ENCODE results near the gene TMEM223.
"Not testable (repeated sequence)": the region's sequence is repeated elsewhere in the genome, so short reads cannot be mapped to it uniquely, and the experiment has no call there.

The TMEM223 gene, protein sequence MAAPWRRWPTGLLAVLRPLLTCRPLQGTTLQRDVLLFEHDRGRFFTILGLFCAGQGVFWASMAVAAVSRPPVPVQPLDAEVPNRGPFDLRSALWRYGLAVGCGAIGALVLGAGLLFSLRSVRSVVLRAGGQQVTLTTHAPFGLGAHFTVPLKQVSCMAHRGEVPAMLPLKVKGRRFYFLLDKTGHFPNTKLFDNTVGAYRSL
- 8.8 to 27.7 (median 9.5) reads per million in 3 experiments for total RNA-seq

DNA sequence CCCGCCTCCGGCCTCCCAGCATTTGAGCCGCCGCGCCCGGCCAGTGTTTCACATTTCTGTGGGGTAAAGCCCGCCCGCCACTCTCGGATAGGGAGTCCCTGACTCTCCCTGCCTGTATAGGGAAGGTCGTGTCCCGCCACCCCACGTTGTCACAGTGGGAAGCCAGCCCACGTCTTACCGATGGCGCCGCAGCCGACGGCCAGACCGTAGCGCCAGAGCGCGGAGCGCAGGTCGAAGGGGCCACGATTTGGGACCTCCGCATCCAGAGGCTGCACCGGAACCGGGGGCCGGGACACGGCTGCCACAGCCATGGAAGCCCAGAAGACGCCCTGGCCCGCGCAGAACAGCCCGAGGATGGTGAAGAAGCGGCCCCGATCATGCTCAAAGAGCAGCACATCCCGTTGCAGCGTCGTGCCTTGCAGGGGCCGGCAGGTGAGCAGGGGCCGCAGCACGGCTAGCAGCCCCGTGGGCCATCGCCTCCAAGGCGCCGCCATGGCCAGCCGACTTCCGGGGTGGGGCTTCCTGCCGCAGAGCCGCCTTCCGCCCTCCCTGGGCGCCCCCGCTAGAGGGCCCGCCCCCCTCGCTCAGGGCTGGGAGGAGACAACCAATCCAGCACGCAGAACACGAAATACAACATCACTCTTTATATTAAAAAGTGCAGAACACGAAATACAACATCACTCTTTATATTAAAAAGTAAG, at the start of gene TMEM223:
Gene TMEM223, minus strand, starts transcription at position 506 of the 701 bp plus-strand sequence. Its CDS starts 12 bp downstream, at position 494.
- peak; percentile 87 for DNase-seq

DNA sequence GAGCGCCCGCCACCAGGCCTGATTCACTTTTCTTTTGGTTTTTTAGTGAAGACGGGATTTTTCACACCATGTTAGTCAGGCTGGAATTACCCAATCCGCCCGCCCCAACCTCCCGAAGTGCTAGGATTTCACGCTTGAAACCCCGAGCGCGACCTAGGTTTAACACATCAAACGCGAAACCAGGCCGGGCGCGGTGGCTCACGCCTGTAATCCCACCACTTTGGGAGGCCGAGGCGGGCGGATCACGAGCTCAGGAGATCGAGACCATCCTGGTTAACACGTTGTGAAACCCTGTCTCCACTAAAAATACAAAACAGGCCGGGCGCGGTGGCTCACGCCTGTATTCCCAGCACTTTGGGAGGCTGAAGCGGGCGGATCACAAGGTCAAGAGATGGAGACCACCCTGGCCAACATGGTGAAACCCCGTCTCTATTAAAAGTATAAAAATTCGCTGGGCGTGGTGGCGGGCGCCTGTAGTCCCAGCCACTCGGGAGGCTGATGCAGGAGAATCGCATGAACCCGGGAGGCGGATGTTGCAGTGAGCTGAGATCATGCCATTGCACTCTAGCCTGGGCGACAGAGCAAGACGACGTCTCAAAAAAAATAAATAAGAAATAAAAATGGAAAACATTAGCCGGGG, 49.0 kb upstream of the TMEM223 start:
- DNase-seq, result not testable (repeated sequence)

DNA sequence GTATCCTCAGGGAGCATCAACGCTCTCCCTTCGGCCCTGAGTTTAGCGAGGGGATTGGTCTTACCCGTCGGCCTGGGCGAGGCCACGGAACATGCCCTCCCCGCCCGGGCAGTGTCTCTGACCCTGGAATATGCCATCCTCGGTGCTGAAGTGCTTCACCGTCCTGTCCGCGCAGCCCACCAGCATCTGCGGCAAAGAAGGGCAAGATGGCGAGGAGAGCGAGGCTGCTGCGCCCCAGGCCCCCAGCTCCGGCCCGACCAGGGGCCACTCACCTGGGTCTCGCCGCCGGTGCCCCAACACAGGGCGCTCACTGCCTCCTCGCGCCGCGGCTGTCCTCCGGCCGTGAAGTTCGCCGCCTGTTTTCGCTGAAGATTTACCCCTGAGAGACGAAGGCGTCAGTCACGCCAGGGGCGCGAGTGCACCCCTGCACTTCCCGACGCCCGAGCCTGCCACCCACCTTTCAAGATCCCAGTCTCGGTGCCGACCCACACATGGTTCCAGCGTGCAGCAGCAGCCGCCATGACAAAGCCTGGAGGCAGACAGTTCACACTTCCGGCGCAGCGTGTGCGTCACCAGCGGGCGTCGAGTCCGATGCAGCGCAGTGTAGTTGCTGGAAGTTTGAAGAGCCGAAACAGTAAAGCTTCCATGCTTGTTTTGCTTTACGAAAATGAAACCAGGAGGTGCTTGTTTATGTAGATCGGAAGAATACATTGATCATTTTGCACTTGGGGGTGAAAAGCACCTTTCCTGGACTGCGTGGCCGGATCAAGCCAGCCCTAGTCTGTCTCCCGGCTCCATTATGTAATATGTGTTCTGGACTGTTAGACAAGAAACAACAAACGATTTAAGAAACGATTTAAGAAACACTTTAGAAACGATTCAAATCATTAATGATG, 47.5 kb upstream of the TMEM223 start, which contains the start of gene WDR74:
Gene WDR74, minus strand, starts transcription at position 541 of the 896 bp plus-strand sequence. Its CDS starts 20 bp downstream, at position 521.
- peak; percentile 93 for DNase-seq

DNA sequence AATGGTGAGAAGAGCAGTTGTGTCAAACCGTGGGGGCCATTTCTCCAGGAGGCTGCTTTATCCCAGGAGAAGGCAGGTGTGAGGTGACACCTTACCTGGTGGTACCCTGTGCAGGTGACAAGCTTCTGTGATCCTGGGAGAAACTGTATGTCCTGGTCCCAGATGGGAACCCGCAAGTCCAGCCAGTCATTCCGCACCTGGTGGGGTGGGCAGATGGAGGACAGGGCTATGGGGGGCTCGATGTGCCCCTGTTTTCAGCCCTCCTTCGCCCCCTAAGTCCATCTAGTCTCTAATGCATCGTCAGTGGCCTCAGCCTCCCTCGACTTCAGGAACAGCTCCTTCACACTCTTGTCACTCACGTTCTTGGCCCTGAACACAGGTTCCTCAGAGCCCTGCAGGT, 43.5 kb upstream of the TMEM223 start:
- DNase-seq, result no peak

DNA sequence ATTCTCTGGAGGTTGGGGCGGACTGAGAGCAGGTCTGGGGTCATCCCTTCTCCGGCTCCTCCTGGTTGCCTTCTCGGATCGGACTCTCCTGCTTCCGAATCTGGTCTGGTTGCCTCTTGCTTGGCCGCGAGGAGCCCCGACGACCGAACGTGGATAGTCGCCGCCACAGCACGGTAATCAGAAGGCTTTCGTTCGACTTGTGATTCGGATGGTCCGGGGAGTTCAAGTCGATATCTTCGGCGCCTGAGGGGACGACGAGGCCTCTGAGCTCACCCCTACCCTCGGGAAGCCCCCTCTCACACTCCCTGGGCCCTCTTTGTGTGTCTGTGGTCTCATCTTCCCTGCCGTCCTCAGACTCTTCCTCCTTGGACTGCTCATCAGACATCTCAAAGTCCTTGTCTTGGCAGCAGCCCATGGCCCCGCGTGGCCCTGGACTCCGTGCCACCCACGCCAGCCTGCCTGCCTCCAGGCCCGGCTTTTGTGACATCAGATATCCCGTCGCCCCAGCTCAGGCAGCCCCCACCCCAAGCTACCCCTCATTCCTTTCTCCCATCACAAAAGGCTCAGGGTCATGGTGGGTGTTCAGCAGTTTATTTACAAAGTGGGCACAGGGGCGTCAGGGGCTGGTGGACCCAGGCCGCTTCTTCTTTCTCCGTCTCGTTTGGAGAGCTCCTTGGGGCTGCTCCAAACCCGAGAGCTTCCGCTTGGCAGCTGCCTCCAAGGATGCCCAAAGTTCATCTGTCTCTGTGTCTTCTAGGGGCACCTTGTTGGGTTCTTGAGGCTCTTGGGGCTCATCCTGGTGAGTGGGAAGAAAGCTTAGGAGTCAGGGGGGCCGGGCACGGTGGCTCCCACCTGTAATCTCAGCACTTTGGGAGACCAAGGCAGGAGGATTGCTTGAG, 40.8 kb upstream of the TMEM223 start, which contains the start of gene TEX54:
Gene TEX54, minus strand, starts transcription at position 506 of the 899 bp plus-strand sequence.
- no peak for DNase-seq

DNA sequence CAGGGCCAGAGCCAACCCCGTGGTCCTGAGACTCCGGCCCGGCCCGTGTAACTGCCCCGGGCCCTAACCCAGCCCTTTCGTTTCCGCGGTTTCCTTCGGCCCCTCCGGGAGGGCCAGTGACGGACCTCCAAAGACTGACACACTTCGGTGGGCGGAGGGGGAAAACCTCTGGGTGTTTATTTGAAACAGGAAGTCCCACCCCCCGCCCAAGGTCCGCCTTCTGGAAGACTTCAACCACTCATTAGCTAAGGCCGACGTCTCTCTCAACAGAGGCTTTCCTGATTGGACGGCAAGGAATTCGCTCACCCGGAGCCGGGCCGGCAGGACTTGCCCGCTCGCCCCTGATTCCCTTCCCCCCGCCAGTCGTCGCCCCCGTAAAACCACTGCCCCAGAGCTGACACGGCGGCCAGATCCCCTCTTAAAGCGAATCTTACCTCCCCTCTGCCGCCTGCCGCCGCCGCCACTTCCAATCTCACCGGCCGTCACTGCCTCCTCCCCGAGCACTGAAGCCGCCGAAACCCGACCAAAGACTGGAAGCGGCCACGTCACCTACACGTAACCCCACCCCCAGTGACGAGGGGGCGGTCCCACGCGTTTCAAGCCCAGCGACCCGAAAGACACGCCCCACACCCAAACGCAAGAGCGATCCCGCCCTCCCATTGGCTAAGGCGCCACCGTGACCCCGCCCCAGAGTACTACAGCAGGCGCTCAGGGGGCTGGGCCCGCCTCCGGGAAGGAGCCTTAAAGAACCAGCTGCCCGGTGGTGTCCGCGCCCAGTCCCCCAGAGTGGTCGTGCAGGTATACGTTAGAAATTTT, 39.9 kb upstream of the TMEM223 start, which contains the start of gene STX5:
Gene STX5, minus strand, starts transcription at position 532 of the 816 bp plus-strand sequence. CDS start 808 bp downstream, outside the sequence.
- peak; percentile 99 for DNase-seq

DNA sequence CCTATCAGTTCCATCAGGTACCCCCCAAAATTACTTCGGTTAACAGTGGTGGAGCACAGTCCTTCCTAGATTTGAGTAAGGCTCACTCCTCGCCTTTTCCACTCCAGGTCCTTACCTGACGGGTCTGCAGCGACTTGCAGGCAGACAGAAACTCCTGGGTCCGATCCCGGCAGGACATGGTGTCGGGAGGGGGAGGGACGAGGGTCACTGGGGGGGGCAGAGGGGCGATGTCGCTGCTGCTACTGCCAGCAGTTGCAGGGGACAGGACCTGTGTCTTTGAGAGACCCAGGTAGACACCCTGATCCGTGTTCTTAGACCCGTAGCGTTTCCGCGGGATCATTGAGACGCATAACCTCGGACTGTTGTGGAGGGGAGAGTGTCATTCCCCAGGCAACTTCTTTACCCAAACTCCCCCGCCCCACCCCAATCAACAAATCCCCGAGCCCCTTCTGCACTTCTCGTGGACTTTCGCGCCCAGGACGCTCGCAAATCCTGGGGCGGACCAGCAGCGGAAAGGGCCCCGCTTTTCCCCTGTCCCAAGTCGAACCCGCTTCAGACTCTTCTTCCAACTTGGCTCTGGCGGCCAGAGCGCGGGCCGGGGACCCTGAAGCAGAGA, 39.2 kb upstream of the TMEM223 start:
- no peak for DNase-seq

DNA sequence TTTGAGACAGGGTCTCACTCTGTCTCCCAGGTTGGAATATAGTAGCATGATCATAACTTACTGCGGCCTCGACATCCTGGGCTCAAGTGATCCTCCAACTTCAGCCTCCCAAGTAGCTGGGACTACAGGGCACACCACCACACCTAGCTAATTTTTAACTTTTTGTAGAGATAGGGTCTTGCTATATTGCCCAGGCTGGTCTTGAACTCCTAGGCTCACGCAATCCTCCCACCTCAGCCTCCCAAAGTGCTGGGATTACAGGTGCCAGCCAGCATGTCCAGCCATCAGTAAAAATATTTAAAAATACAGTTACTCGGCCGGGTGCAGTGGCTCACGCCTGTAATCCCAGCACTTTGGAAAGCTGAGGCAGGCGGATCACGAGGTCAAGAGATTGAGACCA, 36.3 kb upstream of the TMEM223 start:
- DNase-seq, result not testable (repeated sequence)

DNA sequence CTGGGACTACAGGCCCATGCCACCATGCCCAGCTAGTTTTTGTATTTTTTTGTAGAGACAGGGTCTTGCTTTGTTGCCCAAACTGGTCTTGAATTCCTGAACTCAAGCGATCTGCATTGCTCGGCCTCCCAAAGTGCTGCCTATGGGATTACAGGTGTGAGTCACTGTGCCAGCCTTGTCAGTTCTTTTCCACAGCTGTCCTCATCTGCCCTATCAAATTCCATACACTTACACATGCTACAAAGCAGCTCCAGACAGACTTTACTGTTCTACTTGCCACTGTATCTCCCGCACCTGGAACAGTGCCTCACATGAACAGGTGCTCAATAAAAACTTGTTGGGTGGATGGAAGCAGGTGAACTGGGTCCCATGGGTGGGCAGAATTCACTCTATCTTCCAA, 31.9 kb upstream of the TMEM223 start:
- no peak for DNase-seq

DNA sequence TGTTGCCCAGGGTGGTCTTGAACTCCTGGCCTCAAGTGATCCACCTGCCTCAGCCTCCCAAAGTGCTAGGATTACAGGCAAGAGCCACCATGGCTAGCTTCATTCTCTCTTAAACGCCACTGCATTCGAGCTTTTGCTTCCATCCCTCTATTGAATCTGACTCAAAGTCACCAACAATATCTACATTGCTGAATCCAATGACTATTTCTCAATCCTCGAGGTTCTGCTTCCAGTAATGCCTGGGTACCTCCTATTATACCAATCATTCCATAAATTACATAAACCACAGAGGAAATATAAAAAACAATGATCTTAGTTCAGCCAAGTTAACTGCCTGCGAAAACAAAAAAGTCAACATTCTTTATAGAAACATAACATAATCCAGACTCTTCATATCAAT, 25.3 kb upstream of the TMEM223 start:
- DNase-seq, result no peak

DNA sequence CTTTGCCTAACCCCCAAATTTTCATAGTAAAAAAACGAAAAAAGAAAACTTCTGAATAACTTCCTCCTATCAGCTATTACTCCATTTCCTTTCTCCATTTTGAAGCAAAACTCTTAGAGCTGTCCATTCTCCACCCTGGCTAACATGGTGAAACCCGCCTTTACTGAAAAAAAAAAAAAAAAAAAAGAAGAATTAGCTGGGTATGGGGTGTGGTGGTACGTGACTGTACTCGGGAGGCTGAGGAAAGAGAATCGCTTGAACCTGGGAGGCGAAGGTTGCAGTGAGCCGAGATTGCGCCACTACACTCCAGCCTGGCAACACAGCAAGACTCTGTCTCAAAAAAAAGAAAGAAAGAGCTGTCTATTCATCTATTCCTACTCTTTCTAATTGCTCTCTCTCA, 24.8 kb upstream of the TMEM223 start:
- DNase-seq, result no peak

DNA sequence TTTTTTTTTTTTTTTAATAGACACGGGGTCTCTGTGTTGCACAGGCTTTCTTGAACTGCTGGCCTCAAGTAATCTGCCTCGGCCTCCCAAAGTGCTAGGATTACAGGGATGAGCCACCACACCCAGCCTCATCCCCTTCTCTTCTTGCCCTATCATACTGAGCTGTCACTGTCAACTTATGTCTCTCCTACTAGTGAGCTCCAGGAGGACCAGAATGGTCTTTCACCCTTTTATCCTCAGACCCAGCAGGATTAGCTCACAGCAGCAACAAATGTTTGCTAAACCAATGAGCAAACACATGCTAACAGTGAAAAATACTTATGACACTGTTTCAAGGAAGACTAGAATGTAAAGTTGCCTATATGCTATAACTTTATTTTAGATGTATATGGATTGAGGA, 19.9 kb upstream of the TMEM223 start:
- DNase-seq, result no peak

DNA sequence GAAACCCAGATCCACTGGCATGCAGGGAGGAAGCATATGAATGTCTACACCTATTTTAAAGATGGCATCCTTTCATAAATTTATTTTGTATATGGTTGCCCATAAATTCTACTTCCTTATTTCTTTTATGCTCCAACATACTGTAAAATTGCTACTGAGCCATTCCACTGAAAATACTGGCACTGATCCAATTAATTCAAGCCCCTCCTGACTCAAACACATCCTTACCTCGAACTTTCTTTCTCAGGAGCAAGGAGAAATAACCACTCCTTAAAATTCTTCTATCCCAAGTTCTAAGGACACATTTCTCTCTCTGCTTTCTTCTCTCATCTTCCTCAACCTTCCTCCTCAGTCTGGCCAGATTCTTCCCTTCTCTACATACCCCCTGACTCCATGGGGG, 18.9 kb upstream of the TMEM223 start:
- DNase-seq, result no peak

DNA sequence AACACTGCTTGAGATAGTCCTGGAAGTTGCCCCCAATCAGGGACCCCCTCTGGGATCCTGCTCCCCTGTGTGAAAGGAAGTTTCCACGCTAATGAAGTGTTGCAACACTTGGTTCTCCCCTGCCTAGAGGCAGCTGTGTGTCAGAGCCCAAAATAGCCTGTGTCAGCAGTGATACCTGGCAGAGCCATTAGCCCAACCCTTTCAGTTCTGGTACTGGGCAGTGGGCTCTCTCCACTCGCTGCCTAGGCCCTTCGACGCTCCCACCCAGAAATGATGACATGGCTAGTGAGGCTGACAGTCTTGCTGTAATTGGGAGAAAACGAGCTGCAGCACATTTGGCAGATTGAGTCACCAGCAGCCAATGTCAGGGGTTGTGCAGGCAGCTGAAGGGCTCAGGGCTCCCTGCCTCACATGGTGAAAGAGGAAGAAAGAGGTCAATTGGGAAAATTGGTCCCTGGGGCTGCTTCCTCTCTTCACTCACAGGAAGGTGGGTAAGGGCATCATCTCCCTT, 14.9 kb upstream of the TMEM223 start:
- DNase-seq, result no peak

DNA sequence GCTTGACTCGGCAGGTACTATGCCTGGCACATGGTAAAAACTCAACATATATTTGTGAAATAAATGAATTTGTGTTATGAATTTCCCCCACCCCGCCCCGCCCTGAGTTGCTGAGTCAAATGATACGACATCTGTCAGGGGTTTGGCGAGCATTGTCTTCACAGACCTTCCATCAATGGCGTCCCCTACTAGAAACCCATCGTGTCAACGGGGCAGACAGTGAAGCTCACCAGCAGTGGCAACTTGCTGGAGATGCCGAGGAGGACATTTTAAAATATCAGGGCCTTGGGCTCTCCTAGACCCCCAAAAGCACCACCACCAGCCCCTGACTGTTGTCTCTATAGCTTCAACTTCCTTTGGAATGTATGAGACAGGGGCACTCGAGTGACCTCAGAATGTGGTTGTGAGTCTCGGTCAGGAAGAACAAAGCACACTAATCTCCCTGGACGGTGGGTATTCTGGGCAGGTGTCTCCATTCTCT, 14.2 kb upstream of the TMEM223 start:
- no peak for DNase-seq

DNA sequence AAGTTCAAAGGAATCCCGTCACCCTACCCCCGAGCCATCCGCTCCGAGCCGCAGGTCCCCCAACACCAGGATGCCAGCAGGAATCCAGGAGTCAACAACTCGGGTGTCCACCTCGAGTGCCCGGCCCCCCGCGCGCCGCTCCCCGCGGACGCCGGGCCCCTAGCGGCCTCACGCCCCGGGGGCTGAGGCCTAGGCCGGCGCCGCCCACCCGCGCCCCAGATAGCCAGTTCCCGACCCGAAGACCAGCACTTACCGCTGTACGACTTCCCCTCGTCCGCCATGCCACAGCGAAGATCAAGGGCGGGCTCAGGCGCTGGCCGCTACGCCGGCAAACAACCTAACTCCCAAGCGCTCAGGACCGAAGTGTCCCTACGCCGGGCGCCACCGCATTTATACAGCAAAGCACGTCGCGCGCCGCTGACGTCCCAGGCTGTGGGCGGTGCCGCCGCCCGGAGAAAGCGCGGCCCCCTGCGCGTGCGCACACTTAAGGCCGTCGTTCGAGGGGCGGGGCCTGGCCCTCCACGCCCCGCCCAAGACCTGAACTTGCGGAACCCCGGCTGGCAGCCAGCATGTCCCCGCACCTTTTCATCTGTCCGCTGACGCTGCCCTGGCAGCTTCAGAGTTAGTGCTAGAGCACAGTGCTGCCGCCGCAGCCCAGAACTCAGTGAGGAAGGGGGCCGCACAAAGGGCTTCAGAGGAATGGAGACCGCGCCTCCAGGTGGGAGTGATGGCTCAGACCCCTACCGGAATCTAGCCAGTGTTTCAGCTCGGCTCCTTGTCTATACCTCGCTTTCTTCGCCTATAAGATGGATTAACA, 13.5 kb upstream of the TMEM223 start, which contains the start of gene NXF1:
Gene NXF1, minus strand, starts transcription at position 365 of the 817 bp plus-strand sequence. Its CDS starts 84 bp downstream, at position 281.
- peak; percentile 96 for DNase-seq

DNA sequence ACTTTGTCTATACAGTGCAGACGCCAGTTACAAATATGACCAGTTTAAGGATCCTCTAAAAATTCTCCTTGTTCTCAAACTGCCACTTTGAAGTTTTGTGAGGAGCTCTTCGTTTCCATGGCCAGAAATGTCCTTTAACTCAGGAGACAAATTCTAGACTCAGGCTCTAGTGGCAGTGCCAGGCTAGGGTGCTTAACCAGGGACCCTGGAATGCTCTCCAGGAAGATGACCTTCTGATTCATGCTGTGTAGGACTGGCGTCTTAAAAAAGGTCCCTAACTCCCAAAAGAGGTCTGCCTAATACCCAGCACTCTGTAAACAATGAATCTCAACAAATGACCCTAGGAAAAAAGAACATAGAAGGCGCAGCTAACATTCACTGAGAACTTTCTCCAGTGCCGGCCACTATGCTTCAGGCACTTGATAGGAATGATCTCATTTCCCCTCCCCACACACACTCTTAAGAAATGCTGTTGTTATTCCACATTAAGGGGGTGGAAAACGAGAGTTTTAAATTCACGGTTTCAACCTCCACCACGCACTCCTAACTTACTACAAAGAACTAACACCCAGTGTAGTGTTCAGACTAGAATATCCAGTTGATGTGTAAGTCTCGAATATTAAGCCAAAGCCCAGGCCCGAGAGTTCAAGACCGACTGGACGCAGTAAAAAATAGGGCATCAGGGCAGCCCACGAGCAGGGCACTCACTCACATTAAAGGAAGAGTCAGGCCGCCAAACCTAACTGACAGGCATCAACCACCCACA, 12.7 kb upstream of the TMEM223 start:
- no peak for DNase-seq

DNA sequence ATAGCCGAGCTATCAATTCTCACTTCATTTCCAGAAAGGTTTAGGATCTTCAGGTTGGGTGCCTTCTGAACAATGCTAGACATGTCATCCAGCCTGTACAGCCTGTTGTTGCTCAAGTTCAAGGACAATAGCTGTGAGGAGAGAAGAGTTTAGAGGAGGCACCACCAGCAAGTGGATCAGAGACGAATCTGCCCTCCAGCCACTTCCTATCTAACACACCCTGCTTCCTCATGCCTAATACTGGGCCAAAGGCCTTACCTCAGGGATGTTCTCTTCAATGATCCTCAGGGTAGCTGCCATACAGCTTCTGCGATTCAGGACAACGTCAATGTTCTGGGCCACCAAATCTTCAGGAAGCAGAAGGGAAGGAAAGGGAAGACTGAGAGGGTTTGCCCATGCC, 9.3 kb upstream of the TMEM223 start:
- no peak for DNase-seq

All from central memory CD4-positive, alpha-beta T cell (primary cell).